Thymus (tissue), 11 donors: ENCODE measurements around the gene CYREN. TPM values are rescaled to one million over a fixed set of nuclear protein-coding genes. Genes with fewer than 3 reads are reported as not detected.
"Not testable (repeated sequence)": the region's sequence is repeated elsewhere in the genome, so short reads cannot be mapped to it uniquely, and the experiment has no call there.

Experiments used
- DNase-seq, 9 donors: peaks; one replicate each; pipeline ENCODE4 v3.0.0-alpha.2; 2013; ENCODE audit warnings: low spot score in 9 of 9, low read depth in 6 of 9, missing footprints in 1 of 9
- H3K27ac ChIP-seq, 2 donors: one replicate each; pipeline ENCODE4 v1.5.1; 2013; ENCODE audit warnings: control low read depth in 1 of 2, low read depth in 1 of 2, low read length in 1 of 2, mild to moderate bottlenecking in 1 of 2, moderate library complexity in 1 of 2
- H3K27me3 ChIP-seq, 2 donors: one replicate each; pipeline ENCODE4 v1.5.1; 2013; ENCODE audit warnings: low read length in 1 of 2; ENCODE audit not compliant: control insufficient read depth in 2 of 2, insufficient read depth in 1 of 2
- H3K36me3 ChIP-seq, 2 donors: one replicate each; pipeline ENCODE4 v1.5.1; 2013; ENCODE audit warnings: low read length in 1 of 2, mild to moderate bottlenecking in 1 of 2, moderate library complexity in 1 of 2; ENCODE audit not compliant: control insufficient read depth in 2 of 2, insufficient read depth in 2 of 2
- H3K4me1 ChIP-seq, 2 donors: one replicate each; pipeline ENCODE4 v1.5.1; 2013; ENCODE audit warnings: low read length in 2 of 2; ENCODE audit not compliant: control insufficient read depth in 2 of 2, insufficient read depth in 2 of 2
- H3K4me3 ChIP-seq, 2 donors: one replicate each; pipeline ENCODE4 v1.5.1; 2013; ENCODE audit warnings: low read length in 2 of 2, control low read depth in 1 of 2, mild to moderate bottlenecking in 1 of 2
- H3K9me3 ChIP-seq, 2 donors: one replicate each; pipeline ENCODE4 v1.5.1; 2013; ENCODE audit warnings: low read length in 1 of 2, mild to moderate bottlenecking in 1 of 2; ENCODE audit not compliant: control insufficient read depth in 2 of 2, insufficient read depth in 1 of 2
- WGBS: extraction: QIAGEN DNeasy Blood & Tissue Kit; methylation state at CpG from one replicate; pipeline ENCODE4 v1.1.7; 2013; 5-methylcytosine and 5-hydroxymethylcytosine counted together
- polyA plus RNA-seq: library from polyadenylated mRNA; stranded (reverse); fragments of 200-250 nt; gene quantifications from one replicate; pipeline ENCODE4 v1.2.3, GENCODE V29; 2013
- total RNA-seq: library from RNA; stranded (reverse); fragments of 120-200 nt; gene quantifications from one replicate; pipeline ENCODE4 v1.2.4, GENCODE V29; 2013
- donor health status: healthy.

Gene CYREN
- total and polyA plus RNA-seq, 2 donors = 28.0 to 42.9 TPM

- H3K4me3 ChIP-seq = no peak overlapping the region
- no peak for DNase-seq
- H3K27ac ChIP-seq = no peak overlapping the region
- no peaks in the 10 kb centered on the region for H3K27me3 ChIP-seq
- no peaks in the 10 kb centered on the region for H3K9me3 ChIP-seq
- no peaks in the 10 kb centered on the region for H3K36me3 ChIP-seq
- H3K4me1 ChIP-seq = peaks cover 3 to 11% of the 10 kb centered on the region in 2 donors
- 84% methylated on average over 8 of the region's 8 CpGs for WGBS
Measured at GRCh38 chr7:135150072-135150782, 20.3 kb downstream of the CYREN start.

DNA sequence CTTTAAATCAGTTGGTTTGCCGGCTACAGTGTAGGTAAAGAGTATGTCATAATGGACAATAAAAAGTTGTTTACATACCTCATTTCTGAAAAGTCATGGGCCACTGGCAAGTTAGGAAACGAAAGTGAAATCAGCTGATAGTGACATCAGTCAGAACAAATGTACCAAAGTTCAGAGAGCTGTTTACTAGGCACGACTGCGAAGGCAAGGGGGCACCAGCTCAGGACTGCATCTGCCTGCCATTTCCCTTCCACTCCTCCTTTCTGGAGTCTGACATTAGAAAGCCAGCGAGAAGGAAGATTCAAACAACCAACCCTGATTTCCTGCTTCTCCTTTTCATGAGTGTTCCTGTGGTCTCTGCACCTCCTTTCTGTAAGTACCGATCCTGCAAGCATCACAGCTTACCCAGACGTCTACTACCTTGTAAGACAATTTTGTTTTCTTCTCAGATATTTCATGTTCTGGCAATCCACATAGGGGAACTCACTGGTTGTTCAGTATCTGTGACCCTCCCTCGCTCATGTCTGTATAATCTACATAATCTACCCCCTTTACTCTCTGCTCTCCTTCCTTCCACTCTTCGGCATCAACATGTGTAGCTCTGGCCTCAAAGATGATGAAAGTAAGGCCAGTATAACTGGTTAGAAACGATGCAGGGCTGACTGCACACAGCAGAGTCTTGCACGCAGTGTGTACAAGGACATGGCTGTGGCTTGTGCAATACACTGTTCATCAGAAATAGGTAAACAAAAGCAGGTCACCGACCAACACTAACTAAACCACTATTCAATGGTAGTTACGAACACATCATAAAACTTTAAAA is 22.4 kb downstream of the CYREN start, which contains the start of gene TMEM140:
TMEM140 (plus strand) TSS at position 174 of the 823 bp plus-strand sequence. CDS start 16,370 bp downstream, outside the sequence.
- WGBS = 10% methylated on average over 13 of the region's 13 CpGs
- Histone ChIP-seq H3K36me3 (no peaks in the 10 kb centered on the region), H3K27me3 (no peaks in the 10 kb centered on the region), H3K27ac (peak within 1 kb of the TSS; percentile 94 to 98), H3K4me1 (peaks cover 3 to 11% of the 10 kb centered on the region in 2 donors), H3K9me3 (no peaks in the 10 kb centered on the region), H3K4me3 (peak within 1 kb of the TSS; percentile 52 to 70)
- DNase-seq = peak in 7 of 9 donors; percentile 48 to 86 (median 63)

DNA sequence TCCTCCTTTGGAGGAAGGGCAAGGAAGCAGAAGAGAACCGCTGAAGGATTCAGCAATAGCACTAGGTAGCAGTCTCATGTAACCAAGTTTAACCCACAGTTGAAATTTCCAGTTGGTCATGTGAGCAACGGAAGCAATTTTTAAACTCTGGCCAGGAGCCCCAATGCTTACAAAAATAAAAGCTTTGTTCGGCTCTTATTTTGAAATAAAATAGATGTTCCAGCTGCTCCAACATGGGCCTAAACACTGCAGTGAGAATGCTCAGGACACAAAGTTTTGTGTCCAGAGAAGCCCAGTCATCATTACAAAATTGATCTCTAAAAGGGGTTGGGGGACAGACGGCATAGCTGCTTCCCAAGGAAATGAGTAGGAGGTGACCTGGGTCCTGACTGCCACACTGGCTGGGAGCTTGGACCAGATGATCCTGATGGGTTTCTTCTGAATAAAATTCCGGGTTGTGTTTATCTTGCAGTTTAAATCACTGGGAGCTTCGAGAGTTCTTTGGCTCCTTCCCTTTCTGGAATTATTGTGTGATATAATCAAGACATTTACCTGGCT is 23.1 kb downstream of the CYREN start:
- peak overlapping the region; percentile 52 to 70 for H3K4me3 ChIP-seq
- 9% methylated on average over 6 of the region's 6 CpGs for WGBS
- peaks cover 3 to 11% of the 10 kb centered on the region in 2 donors for H3K4me1 ChIP-seq
- peak in 2 of 9 donors; percentile 4 to 42 for DNase-seq
- H3K36me3 ChIP-seq = no peaks in the 10 kb centered on the region
- no peaks in the 10 kb centered on the region for H3K9me3 ChIP-seq
- H3K27ac ChIP-seq = peak overlapping the region; percentile 94 to 98
- no peaks in the 10 kb centered on the region for H3K27me3 ChIP-seq

GRCh38 chr7:135143885-135144668 is 26.4 kb downstream of the CYREN start:
- peaks cover 3 to 11% of the 10 kb centered on the region in 2 donors for H3K4me1 ChIP-seq
- no peaks in the 10 kb centered on the region for H3K36me3 ChIP-seq
- no peak for DNase-seq
- no peak overlapping the region for H3K4me3 ChIP-seq
- H3K27me3 ChIP-seq = no peaks in the 10 kb centered on the region
- WGBS = 97% methylated on average over 3 of the region's 3 CpGs
- H3K27ac ChIP-seq = no peak overlapping the region
- no peaks in the 10 kb centered on the region for H3K9me3 ChIP-seq

- Histone ChIP-seq H3K9me3 (no peaks in the 10 kb centered on the region), H3K27me3 (no peaks in the 10 kb centered on the region), H3K4me3 (no peak overlapping the region), H3K27ac (no peak overlapping the region), H3K4me1 (no peaks in the 10 kb centered on the region), H3K36me3 (no peaks in the 10 kb centered on the region)
- DNase-seq = no peak
Measured at GRCh38 chr7:135129579-135129978, 40.9 kb downstream of the CYREN start.

DNA sequence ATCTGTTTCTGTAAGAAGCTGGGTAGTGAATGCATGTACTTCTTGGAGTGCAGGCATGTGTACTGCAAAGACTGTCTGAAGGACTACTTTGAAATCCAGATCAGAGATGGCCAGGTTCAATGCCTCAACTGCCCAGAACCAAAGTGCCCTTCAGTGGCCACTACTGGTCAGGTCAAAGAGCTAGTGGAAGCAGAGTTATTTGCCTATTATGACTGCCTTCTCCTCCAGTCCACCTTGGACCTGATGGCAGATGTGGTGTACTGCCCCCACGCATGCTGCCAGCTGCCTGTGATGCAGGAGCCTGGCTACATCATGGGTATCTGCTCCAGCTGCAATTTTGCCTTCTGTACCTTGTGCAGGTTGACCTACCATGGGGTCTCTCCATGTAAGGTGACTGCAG is 41.6 kb downstream of the CYREN start:
- H3K27ac ChIP-seq = no peak overlapping the region
- H3K4me1 ChIP-seq = no peaks in the 10 kb centered on the region
- H3K4me3 ChIP-seq = no peak overlapping the region
- no peaks in the 10 kb centered on the region for H3K9me3 ChIP-seq
- WGBS = 97% methylated on average over 1 of the region's 1 CpG
- H3K27me3 ChIP-seq = no peaks in the 10 kb centered on the region
- no peaks in the 10 kb centered on the region for H3K36me3 ChIP-seq
- DNase-seq = no peak

- not testable (repeated sequence) for H3K9me3 ChIP-seq, H3K4me3 ChIP-seq, H3K27ac ChIP-seq, DNase-seq, H3K4me1 ChIP-seq, H3K27me3 ChIP-seq, H3K36me3 ChIP-seq
- WGBS = 97% methylated on average over 3 of the region's 3 CpGs
Measured at GRCh38 chr7:135124631-135125030, 45.9 kb downstream of the CYREN start.

DNA sequence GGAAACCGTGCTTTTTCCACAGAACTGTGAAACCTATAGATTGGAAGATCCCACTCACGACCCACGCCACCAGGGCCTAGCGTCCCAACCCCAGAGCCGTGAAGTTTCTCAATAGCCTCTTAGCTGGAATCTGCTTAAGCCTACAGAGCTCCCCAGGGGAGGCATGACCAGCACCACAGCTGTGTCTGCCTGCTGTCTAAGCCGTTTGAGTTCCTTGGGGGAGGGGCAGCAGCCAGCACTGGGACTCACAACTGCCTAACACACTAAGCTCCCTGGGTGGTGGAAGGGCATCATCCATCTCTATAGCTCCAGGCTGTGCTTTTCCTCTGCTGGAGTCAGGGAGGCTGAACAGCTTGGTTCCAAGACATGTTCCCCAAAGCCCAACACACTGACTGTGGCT is 48.6 kb downstream of the CYREN start:
- 94% methylated on average over 6 of the region's 6 CpGs for WGBS
- DNase-seq = no peak
- no peaks in the 10 kb centered on the region for H3K36me3 ChIP-seq
- H3K9me3 ChIP-seq = peaks cover 0 to 10% of the 10 kb centered on the region in 2 donors
- no peak overlapping the region for H3K4me3 ChIP-seq
- no peaks in the 10 kb centered on the region for H3K27me3 ChIP-seq
- H3K4me1 ChIP-seq = no peaks in the 10 kb centered on the region
- no peak overlapping the region for H3K27ac ChIP-seq
